GM10847 (cell line): Measurements from ENCODE around the gene KIAA1755.

ENCODE experiments used
- POLR2A ChIP-seq: IDR thresholded peaks from 2 replicates; pipeline ENCODE4 v1.6.1; 2011; ENCODE audit not compliant: insufficient read length; ENCODE audit errors: extremely low read depth

The KIAA1755 gene

DNA sequence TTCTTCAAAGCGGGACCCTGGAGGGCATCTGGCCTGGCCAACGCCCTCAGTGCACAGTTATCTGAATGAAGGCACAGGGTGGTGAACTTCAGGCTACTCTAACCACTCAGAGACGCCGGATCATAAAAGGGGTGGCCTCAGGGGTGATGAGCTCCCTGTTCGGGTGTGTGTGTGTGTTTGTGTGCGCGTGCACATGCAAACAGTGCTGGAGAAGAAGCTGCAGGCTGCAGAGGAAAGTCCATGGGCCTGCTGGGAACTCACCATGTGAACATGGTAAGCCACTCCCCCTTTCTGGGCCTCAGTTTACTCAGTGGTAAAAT is 42.0 kb downstream of the KIAA1755 start:
- no peak for TF ChIP-seq POLR2A

DNA sequence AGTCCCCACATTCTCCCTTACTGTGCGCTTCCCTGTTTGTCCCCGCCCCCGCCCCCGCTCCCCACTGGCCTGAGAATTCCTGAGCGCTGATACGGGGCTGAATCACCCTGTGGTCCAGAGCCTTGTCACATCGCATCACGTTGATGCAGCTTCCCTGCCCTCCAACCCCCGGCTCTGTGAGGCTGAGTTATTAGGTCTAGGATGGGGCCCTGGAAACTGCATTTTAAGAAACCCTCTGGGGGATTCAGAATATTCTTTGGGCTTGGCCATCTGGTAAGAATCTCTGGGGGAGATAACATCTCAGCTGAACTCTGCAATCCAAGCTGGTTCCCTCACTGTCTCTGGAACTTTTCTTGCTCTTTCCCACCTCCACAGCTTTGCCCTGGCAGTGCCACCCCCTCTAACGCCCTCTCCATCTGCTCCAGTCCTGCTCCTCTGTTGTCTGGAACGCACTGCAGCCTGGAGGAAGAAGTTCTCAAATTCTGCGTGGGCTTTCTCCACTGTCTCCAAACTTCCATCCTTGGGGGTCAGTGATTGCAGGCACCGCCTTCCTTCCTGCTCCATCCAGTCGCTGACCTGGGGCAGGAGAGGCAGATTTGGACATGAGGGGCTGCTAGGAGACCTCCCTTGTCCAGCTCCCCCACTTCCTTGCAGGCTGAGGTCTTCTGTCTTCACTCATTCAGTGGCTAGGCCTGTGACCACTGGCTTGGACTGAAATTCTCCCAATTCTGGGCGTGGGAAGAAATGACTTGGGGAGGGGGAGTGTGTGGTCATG is 42.6 kb downstream of the KIAA1755 start:
- no peak for TF ChIP-seq POLR2A

DNA sequence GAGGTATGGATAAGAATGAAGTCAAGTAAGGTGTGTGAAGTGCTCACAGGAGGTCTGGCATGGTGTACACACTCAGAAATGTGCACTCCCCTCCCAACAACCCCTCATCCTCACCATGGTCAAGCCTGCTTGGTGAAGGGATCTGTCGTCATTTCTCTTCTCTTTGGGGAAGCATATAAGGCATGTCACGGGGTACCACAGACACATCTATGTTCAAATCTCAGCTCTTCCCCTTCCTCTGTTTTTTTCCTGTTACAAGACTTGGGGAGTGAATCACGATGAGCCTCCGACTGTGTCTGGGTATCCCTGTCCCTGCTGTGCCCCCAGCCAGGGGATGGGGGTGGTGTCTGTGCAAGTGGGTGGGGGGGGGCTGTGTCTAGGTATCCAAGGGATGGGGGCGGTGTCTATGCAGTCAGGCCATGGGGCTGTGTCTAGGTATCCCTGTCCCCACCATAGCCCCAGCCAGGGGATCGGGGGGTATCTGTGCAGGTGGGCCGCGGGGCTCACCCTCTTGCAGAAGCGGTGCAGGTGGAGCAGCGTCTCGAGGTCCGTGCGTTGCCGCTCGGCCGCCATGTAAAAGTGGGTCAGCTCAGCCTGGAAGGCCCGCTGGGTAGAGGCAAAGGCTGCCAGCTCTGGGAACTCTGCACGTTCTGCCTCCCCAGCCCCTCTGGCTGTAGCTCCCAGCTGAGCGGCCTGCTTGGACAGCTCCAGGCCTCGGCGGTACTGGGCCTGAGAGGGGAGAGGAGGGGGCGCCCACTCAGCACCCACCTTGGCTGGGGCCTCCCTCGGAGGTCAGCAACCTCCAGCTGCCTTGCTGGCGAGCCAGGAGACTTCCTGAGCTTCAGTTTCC is 43.6 kb downstream of the KIAA1755 start:
- no peak for TF ChIP-seq POLR2A

DNA sequence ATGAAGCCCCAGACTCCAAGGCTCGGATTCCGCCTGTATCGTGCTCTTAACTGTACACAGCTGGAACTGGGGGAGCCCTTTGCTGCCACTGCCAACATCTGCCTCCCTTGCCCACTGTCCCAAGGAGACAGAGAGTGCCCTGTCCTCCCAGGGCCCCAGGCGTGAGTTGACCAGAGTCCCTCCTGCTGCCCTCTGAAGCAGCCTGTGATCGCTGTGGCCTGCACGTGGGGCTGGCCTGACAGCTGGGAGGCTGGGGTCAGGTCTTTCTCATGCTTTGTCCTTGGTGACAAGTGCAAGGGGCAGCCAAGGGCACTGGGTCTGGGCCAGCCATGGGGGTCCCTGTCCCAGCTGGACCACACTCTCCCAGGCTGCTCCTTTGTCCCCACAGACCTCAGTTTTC is 44.3 kb downstream of the KIAA1755 start:
- no peak for TF ChIP-seq POLR2A

DNA sequence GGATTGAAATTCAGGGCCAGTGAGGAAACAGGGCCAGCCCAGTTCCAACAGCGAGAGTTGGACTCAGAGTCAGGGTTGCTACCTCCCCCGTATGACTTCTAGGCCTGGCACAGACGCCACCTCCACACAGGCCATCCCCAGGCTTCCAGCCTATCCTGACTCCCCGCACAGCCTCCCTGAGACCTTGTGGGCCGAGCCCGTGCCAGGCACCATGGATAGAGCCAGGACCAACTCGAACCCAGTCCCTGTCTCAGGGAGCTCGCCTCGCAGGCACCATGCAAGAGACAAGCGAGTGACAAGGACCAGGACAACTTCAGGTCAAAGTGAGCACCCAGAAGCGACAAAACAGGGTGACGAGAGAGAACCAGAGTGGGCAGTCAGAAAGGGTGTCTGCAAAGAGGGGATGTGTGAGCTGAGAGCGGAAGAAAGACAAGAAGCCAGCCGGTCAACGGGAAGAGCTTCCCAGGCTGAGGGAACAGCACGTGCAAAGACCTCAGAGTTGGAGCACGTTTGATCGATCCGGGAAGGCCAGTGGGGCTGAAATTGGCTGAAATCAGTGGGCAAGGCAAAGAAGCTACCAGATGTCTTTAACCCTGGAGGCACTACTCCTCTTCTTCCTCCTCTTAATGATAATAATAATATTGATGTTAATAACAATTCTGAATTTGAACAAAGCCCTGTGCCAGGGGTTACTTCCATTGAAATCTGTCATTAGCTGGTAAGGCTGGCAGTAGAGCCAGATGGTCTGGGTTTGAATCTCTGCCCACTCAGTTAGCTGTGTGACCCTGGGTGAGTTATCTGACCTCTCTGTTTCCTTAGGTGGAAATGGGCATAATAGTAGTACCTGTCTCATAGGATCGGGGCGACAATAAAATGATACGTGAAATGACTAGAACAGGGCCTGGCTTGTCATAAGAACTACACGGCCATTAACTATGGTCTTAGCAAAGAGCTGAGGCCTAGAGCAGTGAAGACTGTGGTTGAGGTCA is 45.0 kb downstream of the KIAA1755 start:
- no peak for TF ChIP-seq POLR2A

DNA sequence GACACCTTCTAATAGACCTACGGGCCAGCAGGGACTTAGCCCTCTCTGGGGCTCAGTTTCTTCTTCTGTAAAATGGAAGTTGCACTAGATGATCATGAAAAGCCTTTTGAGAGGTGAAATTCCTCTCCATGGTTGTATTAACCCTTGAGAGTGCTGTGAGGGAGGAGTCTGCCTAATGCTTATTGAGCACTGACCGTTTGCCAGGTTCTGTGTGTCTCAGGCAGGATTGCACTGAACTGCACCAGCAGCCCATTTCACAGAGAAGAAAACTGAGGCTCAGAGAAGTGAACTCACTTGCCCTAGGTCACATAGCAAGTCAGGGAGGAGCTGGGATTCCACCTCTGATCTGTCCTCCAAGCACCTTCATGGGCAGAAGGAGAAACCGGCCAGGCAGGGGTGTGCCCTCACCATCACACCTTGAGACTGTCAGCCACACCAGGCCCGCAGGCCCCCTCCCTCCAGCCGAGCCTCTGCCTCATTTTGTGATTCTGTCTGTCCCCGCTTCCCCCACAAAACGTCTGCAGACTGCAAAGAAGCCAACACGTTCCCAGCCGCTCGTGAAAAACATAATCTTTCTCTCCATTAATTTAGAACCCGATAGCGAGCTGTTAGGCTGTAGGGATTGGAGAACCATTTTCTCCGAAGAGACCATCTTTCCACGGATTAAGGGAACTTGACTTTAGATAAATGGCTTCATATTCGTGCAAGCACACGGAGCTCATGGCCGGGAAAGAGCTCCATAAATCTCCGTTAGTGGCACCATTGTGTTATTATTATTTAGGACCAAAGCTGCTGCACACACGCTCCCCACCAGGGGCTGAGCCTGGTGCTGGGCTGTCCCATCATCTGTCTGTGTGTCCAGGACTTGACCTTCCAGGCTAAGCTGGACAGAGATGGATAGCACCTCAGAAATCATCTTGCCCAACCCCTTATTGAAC is 46.0 kb downstream of the KIAA1755 start:
- no peak for TF ChIP-seq POLR2A

DNA sequence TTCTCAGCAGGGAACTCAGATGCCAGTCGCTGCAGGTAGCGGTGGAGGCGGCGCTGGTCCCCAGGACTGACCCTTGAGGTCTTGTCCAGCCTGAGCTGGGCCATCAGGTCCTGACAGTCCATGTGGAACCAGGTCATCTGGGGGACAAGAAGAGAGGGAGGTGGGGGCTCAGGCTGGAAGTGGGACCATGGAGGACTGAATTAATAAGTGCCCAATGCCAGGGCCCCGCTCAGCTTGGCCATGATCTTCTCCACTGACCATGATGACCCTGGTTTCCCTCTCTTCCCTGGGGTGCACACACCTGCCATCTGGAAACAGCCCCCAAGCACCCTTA is 47.0 kb downstream of the KIAA1755 start:
- TF ChIP-seq POLR2A, result no peak

DNA sequence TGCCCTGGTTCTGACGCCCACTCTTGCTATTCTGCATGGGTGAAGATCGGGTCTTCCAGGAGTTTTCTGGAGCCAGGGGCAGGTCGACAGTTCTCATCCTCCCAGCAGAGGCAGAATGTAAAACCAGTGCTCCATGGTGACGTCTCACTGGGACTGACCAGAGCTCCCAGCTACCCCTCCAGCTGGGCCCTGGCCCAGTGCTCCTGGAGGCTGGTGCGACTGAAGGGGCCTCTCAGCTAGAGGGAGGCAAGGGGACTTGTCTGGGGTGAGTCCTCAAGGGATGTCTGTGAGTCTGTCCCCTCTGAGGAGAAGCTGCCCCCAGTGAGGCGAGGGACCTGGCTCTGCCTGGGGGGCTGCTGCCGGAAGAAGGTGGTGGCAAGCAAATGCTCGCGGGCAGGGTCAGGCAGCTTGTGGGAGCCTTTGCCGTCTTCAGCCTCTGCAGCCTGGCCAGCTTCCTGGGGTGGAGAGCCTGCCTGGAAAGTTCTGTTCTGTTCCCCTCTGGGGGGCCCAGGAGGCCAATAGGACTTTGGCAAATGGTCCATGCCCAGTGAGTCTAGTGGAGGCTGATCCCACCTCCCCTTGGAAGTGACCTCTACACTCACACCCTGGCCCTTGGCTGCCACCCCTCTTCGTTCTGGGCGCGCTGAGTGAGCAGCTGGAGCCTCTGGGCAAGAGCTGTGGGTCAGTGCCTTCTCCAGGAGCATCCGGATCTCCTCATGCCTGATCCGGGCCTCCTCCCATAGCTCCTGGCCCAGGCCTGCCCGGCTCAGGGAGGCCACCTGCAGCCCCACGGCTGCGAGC is 47.5 kb downstream of the KIAA1755 start:
- TF ChIP-seq POLR2A, result no peak

DNA sequence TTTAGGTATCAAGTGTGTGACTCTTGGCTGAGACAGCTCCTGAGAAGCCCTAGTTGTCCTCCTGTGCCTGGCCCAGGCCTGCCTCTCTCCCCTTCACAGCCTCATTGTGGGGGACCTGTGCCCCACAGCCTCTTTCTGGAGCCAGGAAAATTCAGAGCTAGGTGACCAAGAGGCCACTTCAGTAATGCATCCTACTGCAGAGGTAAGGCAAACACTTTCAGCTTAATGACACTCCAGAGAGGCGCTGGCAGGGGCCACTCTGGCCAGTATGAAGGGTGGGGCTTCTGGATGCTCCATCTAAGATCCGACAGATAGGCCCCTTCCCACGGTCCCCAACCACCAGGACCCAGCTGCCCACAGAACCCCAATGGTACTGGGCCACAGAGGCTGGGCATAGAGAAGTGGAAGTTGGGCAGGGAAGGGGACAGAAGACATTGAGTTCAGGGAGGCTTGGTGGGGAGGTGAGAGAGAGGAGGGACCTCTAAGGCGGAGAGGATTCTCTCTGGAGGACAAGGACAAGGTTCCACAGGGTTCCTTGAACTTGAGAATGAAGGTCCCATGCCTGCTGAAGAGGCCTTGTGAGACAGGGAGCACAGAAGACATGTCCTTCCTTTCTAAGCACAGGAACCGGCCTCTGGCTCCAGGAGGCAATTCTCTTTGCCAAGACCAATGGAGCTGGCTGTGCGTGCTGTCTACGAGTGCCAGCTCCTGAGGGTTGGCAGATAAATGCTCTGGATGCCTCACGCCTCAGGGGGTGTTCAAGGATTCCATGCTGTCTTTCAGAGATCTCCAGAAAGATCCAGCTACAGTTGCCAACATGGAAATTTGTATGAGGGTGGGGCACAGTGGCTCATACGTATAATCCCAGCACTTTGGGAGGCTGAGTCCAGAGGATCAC is 49.1 kb downstream of the KIAA1755 start:
- no peak for TF ChIP-seq POLR2A

DNA sequence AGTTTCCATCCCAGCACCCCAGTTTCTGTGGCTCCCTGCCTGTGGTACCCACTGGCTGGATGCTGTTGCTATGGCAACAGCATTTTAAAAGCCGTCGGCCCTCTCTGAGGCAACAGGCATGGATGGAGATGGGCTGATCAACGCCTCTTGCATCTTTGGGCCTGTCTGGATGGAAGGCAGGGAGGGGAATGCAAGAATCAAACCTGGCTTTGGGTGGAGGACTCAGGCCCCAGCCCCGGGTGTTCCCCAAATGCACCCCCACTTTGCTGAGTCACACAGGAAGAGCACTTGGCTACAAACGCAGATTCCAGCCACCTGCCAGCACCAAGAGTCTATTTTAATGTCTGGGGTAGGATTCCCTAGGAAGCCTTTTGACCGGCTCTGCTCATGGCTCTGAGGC is 49.8 kb downstream of the KIAA1755 start:
- no peak for TF ChIP-seq POLR2A

DNA sequence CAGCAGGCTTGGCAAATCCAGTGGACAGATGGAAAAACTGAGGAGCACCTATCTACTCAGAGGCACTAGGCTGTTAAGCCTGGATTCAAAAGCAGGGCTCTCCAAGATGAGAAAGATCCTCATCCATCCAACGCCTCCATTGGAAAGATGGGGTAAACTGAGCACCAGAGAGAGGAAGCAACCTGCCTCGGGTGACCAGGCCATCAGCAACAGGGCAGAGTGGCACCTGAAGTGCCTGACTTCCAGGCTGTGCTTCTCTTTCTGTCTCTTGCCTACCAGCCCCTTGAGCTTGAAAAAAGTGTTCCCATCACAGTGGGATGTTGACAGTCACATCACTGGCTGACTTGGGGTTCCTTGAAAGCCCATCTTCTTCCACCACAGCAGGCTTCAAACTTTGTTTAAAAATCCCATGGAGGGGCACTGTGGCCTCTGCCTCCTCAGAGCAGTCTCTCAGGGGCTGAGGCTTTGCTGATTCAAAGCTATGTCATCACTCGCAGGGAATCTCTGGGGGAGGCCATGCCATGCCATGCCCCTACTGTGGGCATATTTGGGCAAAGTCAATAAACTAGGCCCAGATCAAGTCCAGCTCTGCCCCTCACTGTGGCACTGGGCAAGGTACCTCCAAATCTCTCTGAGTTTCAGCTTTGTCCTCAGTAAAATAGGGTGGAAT is 50.7 kb downstream of the KIAA1755 start:
- no peak for TF ChIP-seq POLR2A

DNA sequence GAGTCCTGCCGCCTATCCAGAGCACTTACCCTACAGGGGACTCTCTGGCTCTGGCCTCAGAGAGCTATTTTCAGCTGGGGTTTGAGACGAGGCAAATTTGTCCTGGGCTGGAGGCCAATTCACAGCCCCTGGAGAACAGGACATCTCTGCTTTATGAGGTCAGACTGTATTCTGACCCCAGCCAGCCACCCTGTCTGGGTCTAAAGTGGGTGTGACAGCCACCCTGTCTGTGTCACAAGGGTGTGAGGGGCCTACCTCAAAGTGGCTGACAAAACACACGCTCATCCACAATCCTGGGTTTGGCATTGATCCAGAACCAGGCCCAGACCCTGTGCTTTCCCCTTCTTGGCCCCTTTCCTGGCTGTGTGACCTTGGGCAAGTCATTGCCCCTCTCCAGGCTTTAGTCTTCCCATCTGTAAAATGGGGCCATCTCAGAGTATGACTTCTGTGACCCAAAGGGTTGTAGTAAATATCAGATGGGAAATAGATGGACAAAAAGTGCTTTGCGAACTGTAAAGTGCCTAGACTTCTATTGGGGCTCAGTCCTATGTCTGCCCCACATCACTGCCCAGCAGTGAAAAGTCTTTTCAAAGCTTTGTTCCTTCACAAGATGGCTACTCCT is 51.4 kb downstream of the KIAA1755 start:
- no peak for TF ChIP-seq POLR2A
